Activated CD8-positive, alpha-beta memory T cell treated with anti-CD3 and anti-CD28 coated beads, Interleukin-2, amount 50 U/mL, for 24 hours (primary cell): ENCODE measurements around the gene ZFC3H1.
"Not testable (repeated sequence)": the region's sequence is repeated elsewhere in the genome, so short reads cannot be mapped to it uniquely, and the experiment has no call there.

Experiments used
- DNase-seq: peaks from one replicate; pipeline ENCODE4 v3.0.0-alpha.2; 2020; ENCODE audit errors: extremely low read depth

Gene ZFC3H1

GRCh38 chr12:71663561-71664410 is at the start of gene ZFC3H1, which contains the start of gene THAP2:
Gene ZFC3H1 (minus strand): TSS chr12:71663848. CDS start chr12:71663610, 238 bp downstream.
Gene THAP2 (plus strand): TSS chr12:71664301. CDS start chr12:71664510, 209 bp downstream.
- DNase-seq = peak; percentile 78

GRCh38 chr12:71710276-71711125 is 46.9 kb upstream of the ZFC3H1 start:
- DNase-seq = no peak

- DNase-seq = no peak
Observed at GRCh38 chr12:71708658-71709057, 45.0 kb upstream of the ZFC3H1 start.

- no peak for DNase-seq
Observed at GRCh38 chr12:71704920-71705319, 41.3 kb upstream of the ZFC3H1 start.

GRCh38 chr12:71703206-71703605 is 39.6 kb upstream of the ZFC3H1 start:
- no peak for DNase-seq

GRCh38 chr12:71702590-71702989 is 38.9 kb upstream of the ZFC3H1 start:
- DNase-seq = no peak

- DNase-seq = not testable (repeated sequence)
Observed at GRCh38 chr12:71702181-71702580, 38.5 kb upstream of the ZFC3H1 start.

- no peak for DNase-seq
Observed at GRCh38 chr12:71695782-71696181, 32.1 kb upstream of the ZFC3H1 start.

GRCh38 chr12:71694099-71694820 is 30.6 kb upstream of the ZFC3H1 start:
- no peak for DNase-seq

GRCh38 chr12:71693651-71694050 is 30.0 kb upstream of the ZFC3H1 start:
- not testable (repeated sequence) for DNase-seq

GRCh38 chr12:71693126-71693525 is 29.5 kb upstream of the ZFC3H1 start:
- DNase-seq = no peak

- DNase-seq = no peak
Observed at GRCh38 chr12:71691504-71692129, 28.0 kb upstream of the ZFC3H1 start.

- no peak for DNase-seq
Observed at GRCh38 chr12:71688961-71689570, 25.4 kb upstream of the ZFC3H1 start.

GRCh38 chr12:71687172-71687571 is 23.5 kb upstream of the ZFC3H1 start:
- not testable (repeated sequence) for DNase-seq

- DNase-seq = no peak
Observed at GRCh38 chr12:71686658-71687025, 23.0 kb upstream of the ZFC3H1 start.

GRCh38 chr12:71685914-71686657 is 22.4 kb upstream of the ZFC3H1 start, which contains the start of gene TMEM19:
Gene TMEM19 (plus strand): TSS chr12:71686082. CDS start chr12:71686681, 599 bp downstream.
- peak; percentile 44 for DNase-seq

- DNase-seq = no peak
Observed at GRCh38 chr12:71685312-71685906, 21.8 kb upstream of the ZFC3H1 start.

- no peak for DNase-seq
Observed at GRCh38 chr12:71684081-71684480, 20.4 kb upstream of the ZFC3H1 start.

GRCh38 chr12:71683633-71684032 is 20.0 kb upstream of the ZFC3H1 start:
- no peak for DNase-seq

GRCh38 chr12:71682466-71682865 is 18.8 kb upstream of the ZFC3H1 start:
- no peak for DNase-seq
